22Rv1 (cell line): Measurements from ENCODE around the gene RPL3.

Experiments
- H3K27ac ChIP-seq: fragments of 450-650 bp; 2 replicates; pipeline ENCODE4 v1.5.1; 2017
- CTCF ChIP-seq: fragments of 450-650 bp; IDR thresholded peaks from 2 replicates; pipeline ENCODE4 v1.5.1; 2017; ENCODE audit warnings: mild to moderate bottlenecking
- ZFX ChIP-seq: fragments of 450-650 bp; IDR thresholded peaks from 2 replicates; pipeline ENCODE4 v1.6.1; 2017; ENCODE audit warnings: antibody characterized with exemption, borderline replicate concordance

The RPL3 gene

DNA sequence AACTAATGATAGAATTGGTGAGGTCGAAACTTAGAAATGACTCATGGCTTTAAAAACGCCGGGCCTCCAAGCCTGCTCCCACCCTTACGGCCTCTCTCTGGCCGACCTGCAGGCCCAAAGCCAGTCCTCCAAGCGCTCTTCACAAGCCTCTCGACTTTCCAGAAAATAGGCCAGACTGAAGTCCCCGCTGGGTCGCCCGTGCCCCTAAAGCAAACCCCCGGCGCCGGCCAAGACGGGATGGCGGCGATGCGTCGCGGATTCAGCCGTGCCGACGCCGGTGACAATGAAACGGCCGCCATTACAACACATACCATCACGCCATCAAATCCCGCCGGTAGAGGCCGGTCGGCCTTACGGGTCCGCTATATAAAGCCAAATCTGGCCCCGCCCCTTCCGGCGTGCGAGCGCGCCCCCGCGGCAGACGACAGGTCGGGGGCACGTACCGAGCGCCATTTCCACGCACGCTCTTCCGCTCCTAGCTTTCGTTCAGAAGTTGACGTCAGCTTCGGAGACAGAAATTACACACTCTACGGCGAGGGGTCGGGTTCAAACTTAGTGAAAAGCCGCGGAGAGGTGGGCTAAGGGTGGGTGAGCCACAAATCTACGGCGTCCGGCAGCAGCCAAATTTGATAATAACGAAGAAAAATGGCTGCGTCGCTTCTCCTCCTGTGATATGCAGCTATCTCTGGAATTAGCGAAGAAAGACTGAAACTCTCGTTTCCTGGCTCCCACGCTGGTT, at the start of gene RPL3:
RPL3 (minus strand) TSS at position 340 of the 739 bp plus-strand sequence; CDS start at position 314, 26 bp downstream.
- H3K27ac ChIP-seq = peak within 1 kb of the TSS; percentile 99
- TF ChIP-seq ZFX (no peak), CTCF (no peak)

DNA sequence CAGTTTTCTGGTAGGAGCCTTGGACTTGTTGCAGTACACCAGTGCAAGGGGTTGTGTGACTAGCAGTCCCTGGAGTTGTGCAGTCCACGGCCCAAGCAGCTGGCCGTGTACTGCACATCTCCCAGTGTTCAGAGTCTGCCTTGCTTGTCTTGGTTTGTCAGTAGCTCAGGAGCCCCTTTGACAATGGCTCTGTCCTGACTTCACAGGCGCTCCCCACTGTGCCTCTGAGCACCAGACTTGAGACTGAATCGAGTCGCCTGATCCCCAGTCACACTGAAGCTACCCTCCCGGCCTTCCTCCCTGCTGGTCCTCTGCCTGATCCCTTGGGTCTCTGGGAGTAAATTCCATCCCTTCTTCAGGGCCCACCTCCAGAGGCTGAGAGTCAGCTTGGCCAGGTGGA, 49.8 kb upstream of the RPL3 start:
- TF ChIP-seq CTCF = no peak
- no peak for TF ChIP-seq ZFX
- no peak overlapping the region for H3K27ac ChIP-seq

- H3K27ac ChIP-seq = no peak overlapping the region
- TF ChIP-seq CTCF (no peak), ZFX (no peak)
Observed at GRCh38 chr22:39368461-39368911, 49.1 kb upstream of the RPL3 start.

DNA sequence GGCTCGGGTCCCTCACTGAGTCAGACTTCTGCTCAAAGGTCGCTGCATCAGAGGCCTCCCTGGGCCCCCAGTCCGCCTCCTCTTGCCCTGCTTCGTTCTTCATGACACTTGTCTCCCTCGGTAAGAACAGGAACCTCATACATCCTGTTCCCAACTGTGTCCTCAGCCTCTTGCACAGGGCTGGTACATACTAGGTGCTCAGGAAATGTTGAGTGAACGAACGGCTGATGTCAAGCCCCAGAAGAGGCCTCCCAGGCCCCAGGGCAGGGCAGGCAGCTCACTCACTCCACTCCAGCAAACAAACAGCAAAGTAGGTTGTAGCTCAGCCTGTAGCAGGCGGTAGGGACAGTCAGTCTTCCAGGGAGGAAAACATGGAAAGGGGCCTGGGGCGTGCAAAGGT, 47.6 kb upstream of the RPL3 start:
- TF ChIP-seq CTCF (no peak), ZFX (no peak)
- no peak overlapping the region for H3K27ac ChIP-seq

DNA sequence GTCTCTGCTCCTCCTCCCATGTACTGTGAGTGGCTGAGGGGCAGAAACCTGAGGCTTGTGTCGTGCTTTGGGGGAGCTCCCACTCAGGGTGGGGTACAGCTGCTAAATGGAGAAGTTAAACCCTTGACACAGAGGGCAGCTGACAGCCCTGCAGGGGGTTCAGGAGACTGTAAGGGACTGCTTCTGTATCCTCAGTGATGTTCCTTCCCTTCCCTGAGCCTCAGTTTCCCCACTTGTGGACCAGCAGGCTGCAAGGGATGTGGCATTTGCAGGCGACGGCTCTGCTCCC, 46.0 kb upstream of the RPL3 start:
- TF ChIP-seq ZFX = no peak

GRCh38 chr22:39364714-39365491, 45.5 kb upstream of the RPL3 start:
- TF ChIP-seq ZFX = no peak
- TF ChIP-seq CTCF = no peak
- no peak overlapping the region for H3K27ac ChIP-seq

More for the DNA sequence above, 46.0 kb upstream of the RPL3 start:
- no peak overlapping the region for H3K27ac ChIP-seq

DNA sequence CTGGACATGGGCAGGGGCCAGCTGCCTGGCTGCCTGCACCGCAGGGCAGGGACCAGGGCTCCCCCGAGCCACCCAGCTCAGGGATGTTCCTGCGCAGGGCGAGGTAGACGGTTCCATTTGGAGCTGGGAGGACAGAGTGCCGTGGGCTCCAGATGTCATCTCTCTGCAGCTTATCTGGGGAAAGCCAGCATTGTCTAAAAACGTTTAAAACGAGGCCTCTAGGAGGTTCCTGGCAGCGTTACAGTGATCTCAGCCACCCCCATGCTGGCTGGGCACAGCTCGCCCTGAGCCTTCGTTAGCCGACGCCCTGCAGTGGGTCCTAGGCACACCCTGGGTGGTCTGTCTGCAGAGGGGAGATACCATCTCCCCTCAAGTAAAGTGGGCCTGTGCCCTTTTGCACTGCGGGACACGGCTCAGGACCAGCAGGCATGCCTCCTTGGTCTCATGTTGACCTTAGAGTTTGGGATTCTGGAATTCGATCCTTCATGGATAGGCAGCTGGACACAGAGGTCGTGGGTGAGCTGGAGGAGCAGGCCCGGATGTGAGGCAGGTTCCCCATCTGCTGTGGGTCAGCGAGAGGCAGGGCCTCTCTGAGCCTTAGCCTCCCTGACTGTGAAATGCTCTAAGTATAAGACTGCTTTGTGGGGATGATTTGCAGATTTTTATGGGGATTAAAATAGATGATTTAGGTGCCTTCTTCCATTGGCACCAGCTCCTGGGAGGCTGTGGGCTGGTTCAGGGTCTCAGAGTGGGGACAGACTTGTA, 44.5 kb upstream of the RPL3 start:
- TF ChIP-seq CTCF (no peak), ZFX (no peak)
- H3K27ac ChIP-seq = no peak overlapping the region
